HG03565 (cell line): ENCODE results near the gene TEX101.
"Not testable (repeated sequence)": the region's sequence is repeated elsewhere in the genome, so short reads cannot be mapped to it uniquely, and the experiment has no call there.

Experiments
- ATAC-seq: cut with Tn5 transposase; IDR thresholded peaks from one replicate; pipeline ENCODE4 v1.9.1; 2021; ENCODE audit warnings: mild to moderate bottlenecking, moderate library complexity; ENCODE audit not compliant: unreplicated experiment

The TEX101 gene

DNA sequence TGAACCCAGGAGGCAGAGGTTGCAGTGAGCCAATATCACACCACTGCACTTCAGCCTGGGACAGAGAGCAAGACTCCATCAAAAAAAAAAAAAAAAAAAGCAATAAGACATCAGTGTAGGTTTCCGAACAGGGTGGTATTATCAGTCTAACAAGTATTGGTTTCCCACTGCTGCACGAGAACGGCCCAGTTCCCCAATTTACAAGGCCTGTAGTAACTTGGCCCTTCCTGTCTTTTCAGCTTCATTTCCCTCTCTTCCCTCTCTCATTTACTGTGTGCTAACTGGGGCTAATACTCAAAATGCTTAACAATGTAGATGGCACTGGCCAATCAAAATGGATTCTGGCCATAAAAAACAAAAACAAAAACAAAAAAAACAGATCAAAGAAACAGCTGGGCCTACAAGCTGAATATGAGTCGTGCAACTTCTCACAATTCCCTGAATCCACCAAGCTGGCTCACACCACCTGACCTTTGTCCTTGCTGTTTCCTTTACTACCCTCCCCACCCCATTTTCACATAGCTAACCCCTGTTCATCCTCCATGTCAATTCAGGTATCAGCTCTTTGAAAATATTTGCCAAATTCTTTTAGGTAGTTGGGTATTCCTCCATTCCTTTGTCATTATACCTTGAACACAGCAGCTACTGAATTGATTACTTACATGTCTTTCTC, 2.4 kb downstream of the TEX101 start:
- ATAC-seq: no peak

DNA sequence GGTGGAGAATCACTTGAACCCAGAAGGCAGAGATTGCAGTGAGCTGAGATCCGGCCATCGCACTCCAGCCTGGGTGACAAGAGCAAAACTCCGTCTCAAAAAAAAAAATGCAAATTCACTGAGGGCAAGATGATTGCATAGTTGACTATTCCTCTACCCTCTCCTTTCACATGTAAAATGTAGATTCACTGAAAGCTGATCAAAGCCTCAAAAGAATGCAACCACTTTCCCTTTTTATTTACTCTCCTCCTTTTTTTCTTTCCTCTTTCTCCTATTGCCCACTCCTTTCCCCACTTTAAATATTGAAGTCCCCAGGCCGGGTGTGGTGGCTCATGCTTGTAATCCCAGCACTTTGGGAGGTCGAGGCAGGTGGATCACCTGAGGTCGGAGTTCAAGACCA, 6.3 kb downstream of the TEX101 start:
- ATAC-seq: no peak

DNA sequence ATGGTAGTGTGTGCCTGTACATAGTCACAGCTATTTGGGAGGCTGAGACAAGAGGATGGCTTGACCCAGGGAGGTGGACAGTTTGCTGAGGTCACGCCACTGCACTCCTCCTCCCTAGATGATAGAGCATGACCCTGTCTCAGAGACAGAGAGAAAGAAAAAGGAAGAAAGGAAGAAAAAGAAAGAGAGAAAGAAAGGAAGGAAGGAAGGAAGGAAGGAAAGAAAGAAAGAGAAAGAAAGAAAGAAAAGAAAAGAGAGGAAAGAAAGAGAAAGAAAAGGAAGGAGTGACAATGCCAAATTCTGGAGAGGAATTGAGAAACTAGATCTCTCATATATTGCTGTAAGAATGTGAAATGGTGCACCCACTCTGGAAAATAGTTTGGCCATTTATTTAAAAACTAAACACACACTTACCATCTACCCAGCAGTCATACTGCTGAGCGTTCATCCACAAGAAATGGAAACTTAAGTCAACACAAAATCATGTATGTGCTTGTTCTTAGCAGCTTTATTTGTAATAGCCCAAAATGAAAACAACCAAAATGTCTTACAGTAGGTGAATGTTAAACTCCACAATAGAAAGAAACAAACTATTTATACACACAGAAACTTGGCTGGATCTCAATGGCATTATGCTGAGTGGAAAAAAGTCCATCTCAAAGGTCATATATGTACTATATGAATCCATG, 7.5 kb downstream of the TEX101 start:
- no peak for ATAC-seq

DNA sequence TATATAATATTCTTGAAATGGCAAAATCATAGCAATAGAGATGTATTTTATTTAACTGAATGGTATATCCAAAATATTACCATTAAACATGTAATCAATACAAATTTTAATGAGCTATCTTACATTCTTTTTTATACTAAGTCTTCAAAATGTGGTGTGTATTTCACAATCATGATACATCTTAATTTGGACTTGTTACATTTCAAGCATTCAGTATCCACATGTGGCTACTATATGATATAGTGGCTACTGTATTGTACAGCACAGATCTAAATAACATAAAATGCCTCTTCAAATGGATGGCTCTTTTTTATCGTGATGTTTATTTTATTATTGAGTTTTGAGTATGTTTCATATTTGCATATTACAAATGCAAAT, 8.0 kb downstream of the TEX101 start:
- ATAC-seq: no peak

DNA sequence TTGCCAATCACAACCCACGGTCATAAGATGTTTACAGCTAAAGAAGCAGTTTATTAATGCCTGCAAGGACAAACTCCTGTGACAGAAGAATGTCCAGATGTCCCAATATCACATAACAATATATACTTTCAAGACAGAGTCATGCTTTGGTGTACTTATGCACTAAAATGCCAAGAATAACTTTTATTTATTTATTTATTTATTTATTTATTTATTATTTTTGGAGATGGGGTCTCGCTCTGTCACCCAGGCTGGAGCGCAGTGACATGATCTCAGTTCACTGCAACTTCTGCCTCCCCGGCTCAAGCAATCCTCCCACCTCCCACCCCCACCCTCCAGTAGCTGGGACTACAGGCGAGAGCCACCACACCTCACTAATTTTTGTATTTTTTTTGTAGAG, 9.1 kb downstream of the TEX101 start:
- ATAC-seq: no peak

DNA sequence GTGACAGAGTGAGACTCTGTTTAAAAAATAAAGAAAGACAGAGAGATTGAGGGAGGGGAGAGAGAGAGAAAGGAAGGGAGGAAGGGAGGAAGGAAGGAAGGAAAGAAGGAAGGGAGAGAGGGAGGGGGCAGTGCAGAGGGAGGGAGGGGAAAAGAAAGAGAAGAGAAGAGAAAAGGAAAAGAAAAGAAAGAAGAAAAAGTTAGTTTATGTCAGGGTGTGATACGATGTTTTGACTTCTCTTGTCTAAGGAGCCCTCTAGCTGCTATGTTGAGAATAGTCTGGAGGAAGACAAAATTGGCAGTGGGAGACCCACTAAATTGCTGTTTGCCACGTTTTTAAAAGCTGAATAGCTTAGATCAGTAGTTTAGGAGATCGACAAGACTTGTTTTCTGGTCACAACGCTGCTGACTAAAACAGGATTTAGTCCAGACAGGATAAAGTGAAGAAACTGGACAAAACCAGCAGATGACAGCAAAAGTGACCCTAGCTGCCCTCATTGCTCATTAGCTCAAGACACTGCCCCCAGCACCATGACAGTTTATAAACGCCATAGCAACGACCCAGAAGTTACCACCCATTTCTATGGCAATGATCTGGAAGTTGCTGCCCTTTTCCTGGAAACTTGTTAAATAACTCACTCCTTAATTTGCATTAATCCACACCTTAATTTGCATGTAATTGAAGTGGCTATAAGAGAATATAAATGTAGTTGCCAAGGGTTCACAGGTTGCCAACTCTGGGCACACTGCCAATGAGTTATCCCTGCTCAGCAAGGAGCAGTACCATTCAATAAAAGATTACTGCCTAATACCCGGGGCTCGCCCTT, 11.1 kb downstream of the TEX101 start:
- ATAC-seq: no peak

DNA sequence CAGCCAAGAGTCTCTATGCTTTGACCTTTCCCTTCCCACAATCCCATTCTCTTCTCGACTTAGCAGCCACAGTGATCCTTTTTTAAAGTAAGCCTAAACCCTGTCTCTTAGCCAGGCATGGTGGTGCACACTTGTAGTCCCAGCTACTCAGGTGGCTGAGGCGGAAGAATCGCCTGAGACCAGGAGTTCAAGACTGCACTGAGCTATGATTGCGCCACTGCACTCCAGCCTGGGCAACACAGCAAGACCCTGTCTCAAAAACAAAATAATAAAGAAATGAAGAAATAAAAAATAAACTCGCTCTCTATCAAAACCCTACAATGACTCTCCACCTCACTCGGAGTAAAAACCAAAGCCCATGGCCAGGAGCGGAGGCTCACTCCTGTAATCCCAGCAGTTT, 14.7 kb downstream of the TEX101 start:
- no peak for ATAC-seq

DNA sequence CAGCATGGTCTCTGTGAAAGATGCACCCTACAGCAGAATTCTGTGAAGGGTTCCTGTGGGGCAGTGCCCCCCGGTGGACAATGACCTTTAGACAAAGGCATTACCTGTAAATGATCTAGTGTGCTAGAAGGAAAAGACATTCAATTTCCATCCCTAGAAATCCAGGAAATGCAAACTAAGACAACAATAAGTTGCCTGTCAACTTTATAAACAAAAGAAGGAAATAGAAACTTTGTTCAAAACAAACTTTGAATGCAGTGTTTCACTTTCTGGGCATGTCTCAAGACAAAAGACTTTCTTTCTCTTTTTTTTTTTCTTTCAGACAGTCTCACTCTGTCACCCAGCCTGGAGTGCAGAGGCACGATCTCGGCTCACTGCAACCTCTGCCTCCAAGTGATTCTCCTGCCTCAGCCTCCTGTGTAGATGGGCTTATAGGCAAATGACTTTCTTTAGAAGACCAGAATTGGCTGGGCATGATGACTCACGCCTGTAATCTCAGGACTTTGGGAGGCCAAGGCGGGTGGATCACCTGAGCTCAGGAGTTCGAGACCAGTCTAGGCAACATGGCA, 15.5 kb downstream of the TEX101 start:
- ATAC-seq: no peak

DNA sequence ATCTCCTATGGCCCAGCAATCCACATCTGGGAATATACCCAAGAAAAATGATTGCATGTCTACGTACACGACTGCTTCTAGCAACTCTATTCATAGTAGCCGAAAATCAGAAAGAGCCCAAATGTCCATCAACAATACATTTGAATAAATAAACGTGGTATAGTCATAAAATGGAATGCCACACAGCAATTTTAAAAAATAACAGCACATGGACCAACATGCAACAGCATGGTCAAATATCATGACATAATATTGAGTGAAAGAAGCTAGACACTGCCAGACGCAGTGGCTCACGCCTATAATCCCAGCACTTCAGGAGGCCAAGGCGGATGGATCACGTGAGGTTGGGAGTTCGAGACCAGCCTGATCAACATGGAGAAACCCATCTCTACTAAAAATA, 16.3 kb downstream of the TEX101 start:
- no peak for ATAC-seq

DNA sequence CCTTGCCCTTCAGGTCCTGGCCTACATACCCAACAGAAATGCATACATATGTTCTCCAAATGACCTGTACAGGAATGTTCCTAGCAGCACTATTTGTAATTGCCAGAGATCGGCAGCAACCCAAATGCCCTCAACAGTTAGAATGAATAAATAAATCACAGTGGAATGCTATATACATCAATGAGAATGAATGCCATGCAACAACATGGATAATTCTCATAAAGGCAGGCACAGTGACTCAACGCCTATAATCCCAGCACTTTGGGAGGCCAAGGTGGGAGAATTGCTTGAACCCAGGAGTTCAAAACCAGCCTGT, 18.6 kb downstream of the TEX101 start:
- ATAC-seq: no peak

DNA sequence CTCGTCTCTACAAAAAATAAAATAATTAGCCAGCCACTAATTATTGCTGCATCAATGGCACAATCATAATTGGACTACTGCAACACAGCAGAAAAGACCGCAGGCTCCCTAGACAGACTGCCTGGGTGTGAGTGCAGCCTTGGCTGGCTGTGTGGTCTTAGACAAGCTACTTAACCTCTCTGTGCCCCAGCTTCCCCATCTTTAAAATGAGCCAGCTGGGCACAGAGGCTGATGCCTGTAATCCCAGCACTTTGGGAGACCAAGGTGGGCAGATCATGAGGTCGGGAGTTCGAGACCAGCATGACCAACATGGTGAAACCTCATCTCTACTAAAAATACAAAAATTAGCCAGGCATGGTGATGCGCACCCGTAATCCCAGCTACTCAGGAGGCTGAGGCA, 19.0 kb downstream of the TEX101 start:
- no peak for ATAC-seq

DNA sequence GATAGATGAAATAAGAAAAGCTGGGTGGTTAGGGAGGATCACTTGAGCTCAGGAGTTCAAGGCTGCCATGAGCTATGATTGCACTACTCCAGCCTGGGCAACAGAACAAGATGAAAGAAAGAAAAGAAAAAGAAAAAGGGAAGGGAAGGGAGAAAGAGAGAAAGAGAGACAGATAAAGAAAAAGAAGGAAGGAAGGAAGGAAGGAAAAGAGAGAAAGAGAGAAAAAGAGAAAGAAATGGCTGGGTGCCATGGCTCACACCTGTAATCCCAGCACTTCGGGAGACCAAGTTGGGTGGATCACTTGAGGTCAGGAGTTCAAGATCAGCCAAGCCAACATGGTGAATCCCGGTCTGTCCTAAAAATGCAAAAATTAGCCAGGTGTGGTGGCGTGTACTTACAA, 21.1 kb downstream of the TEX101 start:
- no peak for ATAC-seq

DNA sequence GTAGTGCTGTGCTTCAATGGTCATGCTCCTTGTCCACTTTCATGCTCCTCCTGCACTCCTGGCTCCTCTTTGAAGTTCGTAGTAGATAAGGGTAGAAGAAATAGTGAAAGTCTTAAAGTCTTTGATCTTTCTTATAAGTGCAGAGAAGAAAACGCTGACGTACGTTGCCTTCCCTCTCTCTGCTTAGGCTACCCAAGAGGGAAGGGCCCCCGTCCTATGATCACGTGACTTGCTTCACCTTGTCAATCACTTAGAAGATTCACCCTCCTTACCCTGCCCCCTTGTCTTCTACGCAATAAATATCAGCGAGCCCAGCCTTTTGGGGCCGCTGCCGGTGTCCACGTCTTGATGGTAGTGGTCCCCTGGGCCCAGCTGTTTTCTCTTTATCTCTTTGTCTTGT, 22.6 kb downstream of the TEX101 start:
- ATAC-seq: not testable (repeated sequence)

DNA sequence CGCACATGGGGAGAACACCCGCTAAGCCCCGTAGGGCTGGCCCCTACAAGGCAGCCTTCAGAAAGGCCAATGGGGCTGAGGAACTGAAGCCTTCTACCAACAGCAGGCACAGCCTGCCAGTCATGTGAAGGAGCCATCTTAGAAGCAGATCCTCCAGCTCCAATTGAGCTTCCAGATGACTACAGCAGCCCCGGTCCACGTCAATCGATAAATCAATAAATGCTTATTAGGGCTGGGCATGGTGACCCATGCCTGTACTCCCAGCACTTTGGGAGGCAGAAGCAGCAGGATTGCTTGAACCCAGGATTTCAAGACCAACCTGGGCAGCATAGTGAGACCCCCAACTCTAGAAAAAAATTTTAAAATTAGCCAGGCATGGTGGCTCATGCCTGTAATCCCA, 23.0 kb downstream of the TEX101 start:
- ATAC-seq: no peak

DNA sequence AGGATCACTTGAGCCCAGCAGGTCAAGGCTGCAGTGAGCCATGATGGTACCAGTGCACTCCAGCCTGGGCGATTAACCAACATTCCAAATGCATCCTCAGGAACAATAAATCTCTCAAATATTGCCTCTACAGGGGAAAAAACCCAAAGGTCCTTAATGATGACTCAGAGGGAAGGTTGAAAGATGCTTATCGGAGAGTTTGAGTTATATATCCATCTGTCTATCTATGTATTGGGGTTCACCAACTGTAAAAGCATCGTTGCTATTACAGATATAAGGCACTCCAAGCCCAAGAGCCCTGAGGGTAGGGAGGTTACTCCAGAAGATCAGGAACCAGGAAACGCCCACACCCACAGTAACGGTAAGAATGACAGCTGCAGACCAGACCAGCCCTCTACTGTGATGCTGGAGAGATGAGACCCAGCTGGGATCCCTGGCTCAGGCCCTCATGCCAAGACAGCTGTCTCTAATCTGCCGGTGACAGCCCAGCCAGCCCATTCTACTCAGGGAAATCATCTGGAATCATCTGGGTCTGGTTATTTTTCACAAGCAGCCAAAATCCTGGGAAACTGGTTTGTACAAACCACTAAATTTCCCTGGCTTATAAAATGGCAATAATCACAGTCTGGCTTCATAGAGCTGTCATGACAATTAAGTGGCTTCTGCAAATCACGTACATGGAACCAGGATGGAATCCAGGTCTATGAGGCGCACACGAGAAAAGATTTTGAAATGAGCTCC, 23.8 kb downstream of the TEX101 start:
- ATAC-seq: no peak

DNA sequence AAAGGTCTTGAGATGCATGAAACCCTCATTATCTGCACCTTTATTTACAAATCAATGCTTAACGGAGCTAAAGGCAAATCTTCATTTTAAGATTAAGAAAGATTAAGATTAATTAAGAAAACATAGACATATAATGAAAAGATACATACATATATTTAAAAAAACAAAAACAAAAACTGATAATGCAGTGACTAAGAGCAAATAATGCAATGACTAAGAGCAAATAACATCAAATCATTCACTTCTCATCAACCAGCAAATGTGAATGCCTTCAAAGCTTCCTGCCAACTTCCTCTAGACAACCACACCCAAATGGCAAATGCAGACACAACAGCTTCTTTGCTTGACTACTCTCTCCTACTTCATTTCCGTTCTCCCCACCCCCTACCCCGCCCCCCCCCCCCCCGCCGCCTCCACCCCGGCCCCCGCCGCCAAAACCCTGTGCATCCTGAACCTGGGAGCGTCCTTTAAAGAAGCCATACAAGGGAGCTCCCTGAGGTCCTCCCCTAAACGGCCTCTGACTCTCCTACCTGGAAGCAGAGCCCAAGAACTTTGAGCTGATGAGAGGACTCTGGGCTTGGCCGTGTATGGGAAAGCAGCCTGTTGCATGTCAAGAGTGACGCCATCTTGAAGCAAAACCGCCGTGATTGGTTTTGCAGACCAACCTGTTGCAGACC, 24.5 kb downstream of the TEX101 start:
- ATAC-seq: no peak

DNA sequence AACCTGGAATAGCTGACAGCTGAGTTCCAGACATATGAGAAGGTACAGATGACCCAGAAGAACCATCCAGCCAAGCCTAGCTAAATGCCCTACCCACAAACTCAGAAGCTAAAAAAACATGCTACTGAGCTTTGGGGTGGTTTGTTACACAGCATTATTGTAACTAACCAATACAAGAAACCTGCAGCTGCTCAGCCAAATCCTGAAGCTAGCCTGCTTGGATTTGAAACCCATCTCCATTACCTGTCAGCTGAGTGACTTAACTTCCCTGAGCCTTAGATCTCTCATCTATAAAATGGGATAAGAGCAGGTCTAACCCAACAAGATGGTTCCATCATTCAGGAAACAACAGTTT, 25.0 kb downstream of the TEX101 start:
- ATAC-seq: no peak

DNA sequence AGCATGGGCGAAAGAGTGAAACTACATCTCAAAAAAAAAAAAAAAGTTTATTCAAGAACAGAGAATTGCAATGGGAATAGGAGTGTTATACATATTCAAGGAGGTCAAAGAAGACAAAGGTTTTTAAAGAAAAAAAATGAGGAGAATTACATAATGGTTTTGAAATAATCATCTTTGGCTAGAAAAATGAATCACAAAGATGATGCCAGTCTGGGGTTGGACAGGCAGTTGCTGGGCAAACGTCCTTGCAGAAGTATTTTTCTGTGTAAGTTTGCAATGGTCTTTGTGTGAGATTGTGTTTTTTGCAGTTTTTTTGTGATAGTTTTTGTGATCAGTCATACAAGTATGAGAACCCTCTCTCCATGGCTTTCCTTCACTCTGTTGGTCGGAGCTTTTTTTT, 27.0 kb downstream of the TEX101 start:
- no peak for ATAC-seq

DNA sequence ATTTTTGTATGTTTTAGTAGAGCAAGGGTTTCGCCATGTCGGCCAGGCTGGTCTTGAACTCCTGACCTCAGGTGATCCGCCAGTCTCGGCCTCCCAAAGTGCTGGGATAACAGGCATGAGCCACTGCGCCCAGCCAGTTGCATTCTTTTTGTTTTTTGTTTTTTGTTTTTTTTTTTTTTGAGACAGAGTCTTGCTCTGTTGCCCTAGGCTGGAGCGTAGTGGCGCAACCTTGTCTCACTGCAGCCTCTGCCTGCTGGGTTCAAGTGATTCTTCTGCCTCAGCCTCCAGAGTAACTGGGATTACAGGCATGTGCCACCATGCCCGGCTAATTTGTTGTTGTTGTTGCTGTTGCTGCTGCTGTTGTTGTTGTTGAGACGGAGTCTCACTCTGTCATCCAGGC, 29.4 kb downstream of the TEX101 start:
- not testable (repeated sequence) for ATAC-seq

DNA sequence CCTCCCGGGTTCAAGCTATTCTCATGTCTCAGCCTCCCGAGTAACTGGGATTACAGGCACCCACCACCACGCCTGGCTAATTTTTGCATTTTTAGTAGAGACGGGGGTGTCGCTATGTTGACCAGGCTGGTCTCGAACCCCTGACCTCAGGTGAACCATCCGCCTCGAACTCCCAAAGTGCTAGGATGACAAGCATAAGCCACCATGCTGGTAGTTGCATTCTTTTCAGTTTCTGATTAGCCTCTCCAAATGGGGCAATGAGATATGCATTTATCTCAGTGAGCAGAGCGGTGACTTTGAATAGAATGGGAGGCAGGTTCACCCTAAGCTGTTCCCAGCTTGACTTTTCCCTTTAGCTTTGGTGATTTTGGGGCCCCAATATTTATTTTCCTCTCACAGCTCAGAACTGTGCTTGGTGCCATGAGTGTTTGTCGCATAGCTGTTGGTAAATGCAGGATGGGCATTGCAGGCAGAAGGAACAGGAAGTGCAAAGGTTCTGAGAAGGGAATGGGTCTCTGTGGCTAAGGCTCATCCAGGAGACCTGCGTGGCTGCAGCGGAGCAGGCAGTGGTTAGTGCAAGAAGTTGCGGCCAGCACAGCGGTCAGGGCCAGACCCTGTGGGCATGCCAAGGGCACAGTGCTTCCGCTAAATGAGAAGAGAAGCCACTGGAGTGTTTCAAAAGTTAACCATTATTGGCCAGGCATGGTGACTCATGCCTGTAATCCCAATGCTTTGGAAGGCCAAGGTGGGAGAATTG, 30.0 kb downstream of the TEX101 start:
- no peak for ATAC-seq
